ENCODE results near the gene PPP1R12C.

The PPP1R12C gene

GRCh38 chr19:55133639-55134444 is 16.4 kb upstream of the PPP1R12C start:
- no peaks in the 10 kb centered on the region for H3K36me3 Mint-ChIP-seq (ENCODE audit: low read depth)
- no peak overlapping the region for H3K27ac Mint-ChIP-seq
- H3K4me1 Mint-ChIP-seq (ENCODE audit: low read depth): peaks cover 18% of the 10 kb centered on the region
- H3K27me3 Mint-ChIP-seq: peaks cover 74% of the 10 kb centered on the region
- intact Hi-C loops (cut with micrococcal nuclease): no loop called here
- H3K9me3 Mint-ChIP-seq: no peaks in the 10 kb centered on the region
- H3K4me3 Mint-ChIP-seq: no peak overlapping the region

DNA sequence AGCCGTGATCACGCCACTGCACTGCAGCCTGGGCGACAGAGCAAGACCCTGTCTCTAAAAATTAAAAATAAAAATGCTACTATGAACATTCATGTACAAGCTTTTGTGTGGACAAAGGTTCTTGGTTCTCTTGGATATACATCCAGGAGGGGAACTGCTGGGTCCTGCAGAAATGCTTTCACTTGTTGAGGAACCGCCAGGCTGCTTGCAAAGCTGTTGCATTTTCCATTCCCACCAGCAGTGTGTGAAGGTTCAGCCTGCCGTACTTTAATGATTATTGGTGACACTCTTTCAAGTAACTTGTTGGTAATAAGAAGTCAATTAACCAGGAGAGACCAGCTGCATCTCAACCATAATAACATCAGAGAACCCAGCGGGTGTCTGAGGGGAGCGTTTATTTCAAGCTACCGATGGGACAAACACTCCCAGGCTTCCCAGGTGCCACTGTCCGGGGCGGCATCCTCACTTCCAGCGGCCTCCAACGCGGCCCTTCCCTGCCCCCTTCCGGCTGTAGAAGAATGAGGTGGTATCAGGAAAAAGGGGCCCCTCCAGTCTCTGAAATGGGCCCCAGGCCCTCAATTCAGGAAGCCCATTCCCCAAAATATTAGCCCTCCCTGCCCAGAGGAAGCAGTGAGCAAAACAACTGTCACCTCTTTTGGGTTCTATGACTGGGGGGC is 15.2 kb upstream of the PPP1R12C start:
- Mint-ChIP-seq H3K27me3 (peaks cover 69% of the 10 kb centered on the region), H3K9me3 (no peaks in the 10 kb centered on the region), H3K4me3 (no peak overlapping the region), H3K36me3 (ENCODE audit: low read depth) (no peaks in the 10 kb centered on the region), H3K27ac (no peak overlapping the region), H3K4me1 (ENCODE audit: low read depth) (peaks cover 18% of the 10 kb centered on the region)
- intact Hi-C loops (cut with micrococcal nuclease): no loop called here

DNA sequence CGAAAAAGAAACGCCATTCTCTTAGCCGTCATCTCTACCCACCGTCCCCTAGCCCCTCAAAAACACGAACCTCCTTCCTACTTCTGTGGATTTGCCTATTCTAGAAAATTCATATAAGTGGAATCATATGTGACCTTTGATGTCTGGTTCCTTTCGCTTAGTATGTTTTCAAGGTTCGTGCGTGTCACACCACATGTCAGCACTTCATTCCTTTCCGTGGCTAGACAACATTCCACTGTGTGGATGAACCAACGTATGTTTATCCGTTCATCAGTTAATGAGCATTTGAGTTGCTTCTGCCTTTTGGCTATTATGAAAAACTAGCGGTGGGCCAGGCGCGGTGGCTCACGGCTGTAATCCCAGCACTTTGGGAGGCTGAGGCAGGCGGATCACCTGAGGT is 14.0 kb upstream of the PPP1R12C start:
- no peaks in the 10 kb centered on the region for H3K36me3 Mint-ChIP-seq (ENCODE audit: low read depth)
- peaks cover 18% of the 10 kb centered on the region for H3K4me1 Mint-ChIP-seq (ENCODE audit: low read depth)
- H3K9me3 Mint-ChIP-seq: no peaks in the 10 kb centered on the region
- H3K27me3 Mint-ChIP-seq: peaks cover 62% of the 10 kb centered on the region
- no peak overlapping the region for H3K27ac Mint-ChIP-seq
- H3K4me3 Mint-ChIP-seq: no peak overlapping the region
- intact Hi-C loops (cut with micrococcal nuclease): no loop called here

- Mint-ChIP-seq H3K4me3 (no peak overlapping the region), H3K27me3 (peaks cover 24% of the 10 kb centered on the region), H3K9me3 (no peaks in the 10 kb centered on the region), H3K27ac (no peak overlapping the region), H3K4me1 (ENCODE audit: low read depth) (peaks cover 45% of the 10 kb centered on the region), H3K36me3 (ENCODE audit: low read depth) (peaks cover 34% of the 10 kb centered on the region)
- intact Hi-C loops (cut with micrococcal nuclease): no loop called here
Measured at GRCh38 chr19:55119053-55119452, 1.6 kb upstream of the PPP1R12C start.

DNA sequence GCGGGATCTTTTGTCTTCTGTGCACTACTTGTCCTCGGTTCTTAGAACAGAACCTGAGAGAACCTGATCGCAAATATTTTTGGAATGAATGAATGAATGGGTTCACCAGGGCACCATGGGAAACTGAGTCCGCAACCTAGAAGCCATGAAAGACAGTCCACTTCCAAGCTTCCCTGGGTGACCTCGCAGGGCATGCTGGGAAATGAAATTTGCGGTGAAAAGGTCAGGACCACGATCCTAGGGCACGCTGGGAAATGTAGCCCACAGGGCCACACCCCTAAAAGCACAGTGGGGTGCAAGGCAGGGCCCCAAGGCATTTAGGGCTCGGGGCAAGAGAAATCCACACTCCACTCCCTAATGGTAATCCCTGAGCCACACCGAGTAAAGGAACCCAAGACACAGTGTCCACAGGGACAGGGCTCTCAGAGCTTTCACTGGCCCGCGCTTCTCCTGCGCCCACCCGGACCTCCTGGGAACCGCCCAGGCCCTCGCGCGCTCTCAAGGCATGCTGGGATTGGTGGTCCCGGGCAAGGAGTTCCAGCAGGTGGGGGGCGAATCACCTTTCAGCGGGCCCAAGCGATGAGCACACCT is 1.1 kb upstream of the PPP1R12C start:
- intact Hi-C loops (cut with micrococcal nuclease): no loop called here
- Mint-ChIP-seq H3K4me3 (peak overlapping the region; percentile 87), H3K36me3 (ENCODE audit: low read depth) (peaks cover 40% of the 10 kb centered on the region), H3K27me3 (peaks cover 18% of the 10 kb centered on the region), H3K27ac (peak overlapping the region; percentile 92), H3K4me1 (ENCODE audit: low read depth) (peaks cover 50% of the 10 kb centered on the region), H3K9me3 (no peaks in the 10 kb centered on the region)

GRCh38 chr19:55117663-55118391 is 390 bp upstream of the PPP1R12C start:
- Mint-ChIP-seq H3K27ac (peak overlapping the region; percentile 92), H3K36me3 (ENCODE audit: low read depth) (peaks cover 47% of the 10 kb centered on the region), H3K27me3 (peaks cover 12% of the 10 kb centered on the region), H3K4me3 (peak overlapping the region; percentile 87), H3K9me3 (no peaks in the 10 kb centered on the region), H3K4me1 (ENCODE audit: low read depth) (peaks cover 56% of the 10 kb centered on the region)
- intact Hi-C loops (cut with micrococcal nuclease): loop anchor here (1.0 to 2.0 kb wide), 2 partner anchors 19 to 42 kb away; no protein-coding TSS in a partner anchor

DNA sequence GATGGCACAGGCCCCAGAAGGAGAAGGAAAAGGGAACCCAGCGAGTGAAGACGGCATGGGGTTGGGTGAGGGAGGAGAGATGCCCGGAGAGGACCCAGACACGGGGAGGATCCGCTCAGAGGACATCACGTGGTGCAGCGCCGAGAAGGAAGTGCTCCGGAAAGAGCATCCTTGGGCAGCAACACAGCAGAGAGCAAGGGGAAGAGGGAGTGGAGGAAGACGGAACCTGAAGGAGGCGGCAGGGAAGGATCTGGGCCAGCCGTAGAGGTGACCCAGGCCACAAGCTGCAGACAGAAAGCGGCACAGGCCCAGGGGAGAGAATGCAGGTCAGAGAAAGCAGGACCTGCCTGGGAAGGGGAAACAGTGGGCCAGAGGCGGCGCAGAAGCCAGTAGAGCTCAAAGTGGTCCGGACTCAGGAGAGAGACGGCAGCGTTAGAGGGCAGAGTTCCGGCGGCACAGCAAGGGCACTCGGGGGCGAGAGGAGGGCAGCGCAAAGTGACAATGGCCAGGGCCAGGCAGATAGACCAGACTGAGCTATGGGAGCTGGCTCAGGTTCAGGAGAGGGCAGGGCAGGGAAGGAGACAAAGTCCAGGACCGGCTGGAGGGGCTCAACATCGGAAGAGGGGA is 1.1 kb downstream of the PPP1R12C start:
- Mint-ChIP-seq H3K36me3 (ENCODE audit: low read depth) (peaks cover 61% of the 10 kb centered on the region), H3K9me3 (no peaks in the 10 kb centered on the region), H3K27ac (peak overlapping the region; percentile 92), H3K4me1 (ENCODE audit: low read depth) (peaks cover 64% of the 10 kb centered on the region), H3K4me3 (peak overlapping the region; percentile 98), H3K27me3 (peaks cover 9% of the 10 kb centered on the region)
- intact Hi-C loops (cut with micrococcal nuclease): loop anchor here (2.0 kb wide), 1 partner anchor 18 kb away; no protein-coding TSS in a partner anchor

GRCh38 chr19:55115446-55116065 is 1.9 kb downstream of the PPP1R12C start:
- Mint-ChIP-seq H3K36me3 (ENCODE audit: low read depth) (peaks cover 69% of the 10 kb centered on the region), H3K27ac (peak overlapping the region; percentile 92), H3K9me3 (no peaks in the 10 kb centered on the region), H3K27me3 (peaks cover 8% of the 10 kb centered on the region), H3K4me3 (peak overlapping the region; percentile 98), H3K4me1 (ENCODE audit: low read depth) (peaks cover 72% of the 10 kb centered on the region)
- intact Hi-C loops (cut with micrococcal nuclease): loop anchor here (2.0 kb wide), 1 partner anchor 17 kb away; no protein-coding TSS in a partner anchor

GRCh38 chr19:55114566-55115145 is 2.8 kb downstream of the PPP1R12C start:
- Mint-ChIP-seq H3K27ac (no peak overlapping the region), H3K9me3 (no peaks in the 10 kb centered on the region), H3K36me3 (ENCODE audit: low read depth) (peaks cover 78% of the 10 kb centered on the region), H3K4me1 (ENCODE audit: low read depth) (peaks cover 73% of the 10 kb centered on the region), H3K27me3 (peaks cover 4% of the 10 kb centered on the region), H3K4me3 (no peak overlapping the region)
- intact Hi-C loops (cut with micrococcal nuclease): no loop called here

GRCh38 chr19:55113570-55114039 is 3.8 kb downstream of the PPP1R12C start:
- intact Hi-C loops (cut with micrococcal nuclease): no loop called here
- peak overlapping the region; percentile 28 for H3K4me3 Mint-ChIP-seq
- no peak overlapping the region for H3K27ac Mint-ChIP-seq
- peaks cover 89% of the 10 kb centered on the region for H3K36me3 Mint-ChIP-seq (ENCODE audit: low read depth)
- no peaks in the 10 kb centered on the region for H3K27me3 Mint-ChIP-seq
- H3K4me1 Mint-ChIP-seq (ENCODE audit: low read depth): peaks cover 68% of the 10 kb centered on the region
- no peaks in the 10 kb centered on the region for H3K9me3 Mint-ChIP-seq

GRCh38 chr19:55112777-55113569 is 4.5 kb downstream of the PPP1R12C start:
- H3K27ac Mint-ChIP-seq: no peak overlapping the region
- intact Hi-C loops (cut with micrococcal nuclease): no loop called here

GRCh38 chr19:55112246-55112776 is 5.1 kb downstream of the PPP1R12C start:
- Mint-ChIP-seq H3K36me3 (ENCODE audit: low read depth) (peaks cover 89% of the 10 kb centered on the region), H3K27me3 (no peaks in the 10 kb centered on the region), H3K4me3 (no peak overlapping the region), H3K4me1 (ENCODE audit: low read depth) (peaks cover 58% of the 10 kb centered on the region), H3K9me3 (no peaks in the 10 kb centered on the region), H3K27ac (no peak overlapping the region)
- intact Hi-C loops (cut with micrococcal nuclease): no loop called here

More at GRCh38 chr19:55112777-55113569, 4.5 kb downstream of the PPP1R12C start:
- H3K9me3 Mint-ChIP-seq: no peaks in the 10 kb centered on the region
- H3K27me3 Mint-ChIP-seq: no peaks in the 10 kb centered on the region
- no peak overlapping the region for H3K4me3 Mint-ChIP-seq
- peaks cover 61% of the 10 kb centered on the region for H3K4me1 Mint-ChIP-seq (ENCODE audit: low read depth)
- H3K36me3 Mint-ChIP-seq (ENCODE audit: low read depth): peaks cover 94% of the 10 kb centered on the region
